ENCODE data around the gene MYO1H.

MYO1H gene

DNA sequence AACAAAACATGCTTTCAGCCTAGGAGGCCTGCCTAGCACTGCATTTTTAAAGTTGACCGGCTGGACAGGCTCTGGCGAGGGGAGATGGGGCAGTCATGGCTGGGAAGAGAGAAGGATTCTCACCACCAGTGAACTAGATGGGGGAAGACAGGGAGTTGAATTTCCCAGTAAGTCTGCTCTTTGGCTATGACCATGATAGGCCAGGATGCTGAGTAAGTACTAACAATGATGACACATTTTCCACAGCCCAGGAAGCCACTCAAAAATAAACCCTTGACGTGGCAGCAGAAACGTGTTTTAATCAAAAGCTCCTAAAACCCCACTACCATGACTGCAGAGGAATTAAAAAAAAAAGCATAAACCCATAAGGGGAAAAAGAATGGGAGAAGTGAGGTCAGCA lies 110.4 kb downstream of the MYO1H start:
- Histone ChIP-seq H3K4me2 (ENCODE audit: low read length) (no peak overlapping the region), H3K36me3 (replicated peaks; ENCODE audit: low read depth, low read length) (peaks cover 39% of the 10 kb centered on the region), H3K9ac (ENCODE audit: low read length) (no peak overlapping the region), H3K79me2 (ENCODE audit: low read length) (peaks cover 25% of the 10 kb centered on the region), H3K4me3 (ENCODE audit: low read length) (no peak overlapping the region), H3K4me1 (ENCODE audit: low read length) (peaks cover 3% of the 10 kb centered on the region), H3K27me3 (ENCODE audit: low read depth, low read length) (no peaks in the 10 kb centered on the region), H2AFZ (ENCODE audit: low read depth, low read length) (no peak overlapping the region), H4K20me1 (ENCODE audit: insufficient read depth, low read length) (peaks cover 6% of the 10 kb centered on the region; the same call in 1 of the 2 replicates), H3K27ac (ENCODE audit: low read length) (no peak overlapping the region), H3K9me3 (ENCODE audit: insufficient read depth, low read length) (no peaks in the 10 kb centered on the region)
- TF ChIP-seq EZH2phosphoT487 (IDR thresholded peaks at IDR 0.05; ENCODE audit: low read depth): no peak
- TF ChIP-seq, protein P1, sequence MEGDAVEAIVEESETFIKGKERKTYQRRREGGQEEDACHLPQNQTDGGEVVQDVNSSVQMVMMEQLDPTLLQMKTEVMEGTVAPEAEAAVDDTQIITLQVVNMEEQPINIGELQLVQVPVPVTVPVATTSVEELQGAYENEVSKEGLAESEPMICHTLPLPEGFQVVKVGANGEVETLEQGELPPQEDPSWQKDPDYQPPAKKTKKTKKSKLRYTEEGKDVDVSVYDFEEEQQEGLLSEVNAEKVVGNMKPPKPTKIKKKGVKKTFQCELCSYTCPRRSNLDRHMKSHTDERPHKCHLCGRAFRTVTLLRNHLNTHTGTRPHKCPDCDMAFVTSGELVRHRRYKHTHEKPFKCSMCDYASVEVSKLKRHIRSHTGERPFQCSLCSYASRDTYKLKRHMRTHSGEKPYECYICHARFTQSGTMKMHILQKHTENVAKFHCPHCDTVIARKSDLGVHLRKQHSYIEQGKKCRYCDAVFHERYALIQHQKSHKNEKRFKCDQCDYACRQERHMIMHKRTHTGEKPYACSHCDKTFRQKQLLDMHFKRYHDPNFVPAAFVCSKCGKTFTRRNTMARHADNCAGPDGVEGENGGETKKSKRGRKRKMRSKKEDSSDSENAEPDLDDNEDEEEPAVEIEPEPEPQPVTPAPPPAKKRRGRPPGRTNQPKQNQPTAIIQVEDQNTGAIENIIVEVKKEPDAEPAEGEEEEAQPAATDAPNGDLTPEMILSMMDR (IDR thresholded peaks at IDR 0.05; ENCODE audit: low read depth, low read length): no peak

DNA sequence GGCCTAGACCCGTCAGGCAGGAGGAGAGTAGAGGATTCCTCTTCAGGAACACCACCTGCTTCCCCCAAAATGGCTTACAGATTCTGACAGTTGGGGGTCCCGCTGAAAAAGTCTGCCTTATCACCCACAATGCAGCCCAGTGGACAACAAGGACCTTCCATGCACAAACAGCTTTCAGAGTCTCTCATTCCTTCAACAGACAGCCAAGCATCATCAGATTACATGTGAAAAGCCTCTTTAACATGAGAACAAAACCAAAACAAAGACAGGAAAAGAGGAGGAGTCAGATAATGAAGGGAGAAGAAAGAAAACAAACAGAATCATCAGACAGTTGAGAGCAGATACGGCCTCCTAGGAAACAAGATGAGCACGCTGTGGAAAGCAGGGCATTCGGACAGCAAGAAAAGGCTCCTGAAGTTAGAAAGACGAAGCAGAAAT lies 111.1 kb downstream of the MYO1H start:
- no peak for TF ChIP-seq EZH2phosphoT487 (IDR thresholded peaks at IDR 0.05; ENCODE audit: low read depth)
- TF ChIP-seq, protein P1 (IDR thresholded peaks at IDR 0.05; ENCODE audit: low read depth, low read length): no peak

DNA sequence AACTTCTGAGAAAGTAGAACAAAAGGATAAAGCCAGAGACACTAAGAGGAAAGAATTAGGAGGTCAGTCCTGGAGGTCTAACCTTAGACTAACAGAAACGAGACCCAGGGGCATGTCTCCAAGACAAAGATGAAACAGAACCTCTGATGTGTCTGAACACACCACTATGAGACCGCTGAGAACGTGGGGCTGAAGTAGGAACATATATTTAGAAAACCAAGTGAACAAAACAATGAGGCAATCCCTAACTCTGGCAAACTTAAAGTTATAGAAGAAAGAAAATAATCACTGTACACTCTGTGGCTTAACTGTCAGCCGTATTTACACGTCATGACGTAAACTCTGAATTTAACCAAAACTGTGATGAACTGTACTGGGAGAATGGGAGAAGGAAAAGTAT lies 111.5 kb downstream of the MYO1H start:
- no peak overlapping the region for H3K9ac ChIP-seq (ENCODE audit: low read length)
- peaks cover 31% of the 10 kb centered on the region for H3K36me3 ChIP-seq (replicated peaks; ENCODE audit: low read depth, low read length)
- peaks cover 37% of the 10 kb centered on the region for H3K79me2 ChIP-seq (ENCODE audit: low read length)

More for the DNA sequence above, 111.1 kb downstream of the MYO1H start:
- Histone ChIP-seq H3K9me3 (ENCODE audit: insufficient read depth, low read length) (no peaks in the 10 kb centered on the region), H3K79me2 (ENCODE audit: low read length) (peaks cover 32% of the 10 kb centered on the region), H3K4me3 (ENCODE audit: low read length) (no peak overlapping the region), H3K27ac (ENCODE audit: low read length) (no peak overlapping the region), H4K20me1 (ENCODE audit: insufficient read depth, low read length) (peaks cover 7% of the 10 kb centered on the region; the same call in 1 of the 2 replicates), H3K9ac (ENCODE audit: low read length) (no peak overlapping the region), H3K4me2 (ENCODE audit: low read length) (no peak overlapping the region), H3K36me3 (replicated peaks; ENCODE audit: low read depth, low read length) (peaks cover 36% of the 10 kb centered on the region), H2AFZ (ENCODE audit: low read depth, low read length) (no peak overlapping the region), H3K27me3 (ENCODE audit: low read depth, low read length) (no peaks in the 10 kb centered on the region), H3K4me1 (ENCODE audit: low read length) (peaks cover 9% of the 10 kb centered on the region)

DNA sequence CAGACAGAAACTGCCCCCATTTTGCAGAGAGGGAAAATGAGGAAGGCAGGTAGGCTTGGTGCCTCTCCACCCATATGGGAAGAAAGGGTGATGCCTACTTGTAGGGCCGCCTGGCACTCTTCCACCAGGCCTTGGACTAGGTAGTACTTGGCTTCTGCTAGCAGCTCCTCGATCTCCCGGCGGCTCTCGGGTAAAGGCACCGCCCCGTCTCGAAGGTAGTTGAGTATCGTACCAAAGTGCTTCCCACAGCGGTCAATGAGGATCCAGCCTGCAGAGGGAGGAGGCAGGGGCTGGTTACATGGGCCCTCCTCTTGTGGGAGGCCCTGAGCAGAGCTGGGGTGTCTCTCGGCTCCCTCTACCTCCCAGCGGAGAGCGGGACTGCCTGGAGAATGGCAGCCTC lies 112.8 kb downstream of the MYO1H start:
- Histone ChIP-seq H3K9ac (ENCODE audit: low read length) (no peak overlapping the region), H3K4me3 (ENCODE audit: low read length) (no peak overlapping the region), H3K4me2 (ENCODE audit: low read length) (no peak overlapping the region), H3K36me3 (replicated peaks; ENCODE audit: low read depth, low read length) (peaks cover 31% of the 10 kb centered on the region), H3K9me3 (ENCODE audit: insufficient read depth, low read length) (no peaks in the 10 kb centered on the region), H3K79me2 (ENCODE audit: low read length) (peaks cover 44% of the 10 kb centered on the region), H4K20me1 (ENCODE audit: insufficient read depth, low read length) (peaks cover 8% of the 10 kb centered on the region), H2AFZ (ENCODE audit: low read depth, low read length) (no peak overlapping the region), H3K27me3 (ENCODE audit: low read depth, low read length) (no peaks in the 10 kb centered on the region), H3K4me1 (ENCODE audit: low read length) (peaks cover 9% of the 10 kb centered on the region), H3K27ac (ENCODE audit: low read length) (no peak overlapping the region)
- no peak for TF ChIP-seq EZH2phosphoT487 (IDR thresholded peaks at IDR 0.05; ENCODE audit: low read depth)
- TF ChIP-seq, protein P1 (IDR thresholded peaks at IDR 0.05; ENCODE audit: low read depth, low read length): no peak

More for the DNA sequence above, 111.5 kb downstream of the MYO1H start:
- Histone ChIP-seq H3K4me2 (ENCODE audit: low read length) (no peak overlapping the region), H4K20me1 (ENCODE audit: insufficient read depth, low read length) (peaks cover 7% of the 10 kb centered on the region; the same call in 1 of the 2 replicates), H3K27me3 (ENCODE audit: low read depth, low read length) (no peaks in the 10 kb centered on the region), H2AFZ (ENCODE audit: low read depth, low read length) (no peak overlapping the region), H3K4me3 (ENCODE audit: low read length) (no peak overlapping the region), H3K9me3 (ENCODE audit: insufficient read depth, low read length) (no peaks in the 10 kb centered on the region), H3K4me1 (ENCODE audit: low read length) (peaks cover 9% of the 10 kb centered on the region), H3K27ac (ENCODE audit: low read length) (no peak overlapping the region)
- TF ChIP-seq EZH2phosphoT487 (IDR thresholded peaks at IDR 0.05; ENCODE audit: low read depth): no peak
- TF ChIP-seq, protein P1 (IDR thresholded peaks at IDR 0.05; ENCODE audit: low read depth, low read length): no peak

Measured in OCI-LY3 (cell line).